ENCODE measurements around the gene IL27RA. TPM values are rescaled to one million over a fixed set of nuclear protein-coding genes. Genes with fewer than 3 reads are reported as not detected.
"Not testable (repeated sequence)": the region's sequence is repeated elsewhere in the genome, so short reads cannot be mapped to it uniquely, and the experiment has no call there.

The IL27RA gene
- total RNA-seq, 1 experiment from 2014 or later, result 7.8 TPM

- no peaks in the 10 kb centered on the region for H3K27me3 ChIP-seq (ENCODE audit: insufficient read depth, low read depth)
- no peaks in the 10 kb centered on the region for H3K36me3 ChIP-seq (ENCODE audit: low read depth)
- H3K4me3 ChIP-seq, result no peak overlapping the region
- no peak overlapping the region for H3K27ac ChIP-seq
- no peaks in the 10 kb centered on the region for H3K79me2 ChIP-seq (ENCODE audit: low read depth)
- BruUV-seq (replicated peaks), result no TSS peak
- no peak overlapping the region for H3K4me2 ChIP-seq
- peak; percentile 56 to 58 for DNase-seq
- CTCF ChIA-PET, result interaction anchor here (0.7 to 1.0 kb wide), 2 partner anchors 37 to 176 kb away, joined by 5 to 23 read pairs; no protein-coding TSS in a partner anchor
- TF ChIP-seq EZH2 (IDR thresholded peaks at IDR 0.05; ENCODE audit: low read depth), result no peak
- TF ChIP-seq CTCF (conservative IDR thresholded peaks at IDR 0.05), result peak; percentile 95
- no peak overlapping the region for H2AFZ ChIP-seq
- intact Hi-C loops (cut with micrococcal nuclease; ENCODE audit: unreplicated experiment), result no loop called here
- POLR2A ChIA-PET (ENCODE audit: unreplicated experiment), result no interaction called here
- no peaks in the 10 kb centered on the region for H3F3A ChIP-seq (ENCODE audit: insufficient read depth, low read depth)
- H3K4me1 ChIP-seq (replicated peaks; ENCODE audit: insufficient read depth), result no peaks in the 10 kb centered on the region
- no peaks in the 10 kb centered on the region for H4K20me1 ChIP-seq (ENCODE audit: insufficient read depth)
- no peaks in the 10 kb centered on the region for H3K9me3 ChIP-seq (ENCODE audit: insufficient read depth, low read depth)
- no peaks in the 10 kb centered on the region for H3K9me2 ChIP-seq (ENCODE audit: insufficient read depth)
Measured at GRCh38 chr19:14048443-14049153, 17.0 kb downstream of the IL27RA start.

GRCh38 chr19:14050512-14050911, 18.9 kb downstream of the IL27RA start:
- ChIA-PET POLR2A (ENCODE audit: unreplicated experiment) (interaction anchor here (0.6 kb wide), 1 partner anchor 31 kb away, joined by 3 read pairs; no protein-coding TSS in a partner anchor), CTCF (no interaction called here)
- H3K4me3 ChIP-seq, result no peak overlapping the region

GRCh38 chr19:14050961-14051360, 19.4 kb downstream of the IL27RA start:
- H3K4me2 ChIP-seq; BruUV-seq (replicated peaks); H3K9me2 ChIP-seq (ENCODE audit: insufficient read depth); H3K36me3 ChIP-seq (ENCODE audit: low read depth); H3K4me1 ChIP-seq (replicated peaks; ENCODE audit: insufficient read depth); H3K79me2 ChIP-seq (ENCODE audit: low read depth); H3K27me3 ChIP-seq (ENCODE audit: insufficient read depth, low read depth); CTCF ChIA-PET; H3F3A ChIP-seq (ENCODE audit: insufficient read depth, low read depth); H3K4me3 ChIP-seq; H4K20me1 ChIP-seq (ENCODE audit: insufficient read depth); intact Hi-C loops (cut with micrococcal nuclease; ENCODE audit: unreplicated experiment); H3K27ac ChIP-seq; H3K9me3 ChIP-seq (ENCODE audit: insufficient read depth, low read depth); POLR2A ChIA-PET (ENCODE audit: unreplicated experiment); H2AFZ ChIP-seq; DNase-seq: not testable (repeated sequence)

More at GRCh38 chr19:14050512-14050911, 18.9 kb downstream of the IL27RA start:
- no peaks in the 10 kb centered on the region for H3K27me3 ChIP-seq (ENCODE audit: insufficient read depth, low read depth)
- H3K36me3 ChIP-seq (ENCODE audit: low read depth), result no peaks in the 10 kb centered on the region
- H2AFZ ChIP-seq, result no peak overlapping the region
- no peaks in the 10 kb centered on the region for H4K20me1 ChIP-seq (ENCODE audit: insufficient read depth)
- H3K9me2 ChIP-seq (ENCODE audit: insufficient read depth), result no peaks in the 10 kb centered on the region
- no peaks in the 10 kb centered on the region for H3K4me1 ChIP-seq (replicated peaks; ENCODE audit: insufficient read depth)
- intact Hi-C loops (cut with micrococcal nuclease; ENCODE audit: unreplicated experiment), result no loop called here
- H3K9me3 ChIP-seq (ENCODE audit: insufficient read depth, low read depth), result no peaks in the 10 kb centered on the region
- no peaks in the 10 kb centered on the region for H3K79me2 ChIP-seq (ENCODE audit: low read depth)
- H3K4me2 ChIP-seq, result no peak overlapping the region
- no peak for DNase-seq
- no peak overlapping the region for H3K27ac ChIP-seq
- TF ChIP-seq EZH2 (IDR thresholded peaks at IDR 0.05; ENCODE audit: low read depth), result no peak
- H3F3A ChIP-seq (ENCODE audit: insufficient read depth, low read depth), result no peaks in the 10 kb centered on the region
- no TSS peak for BruUV-seq (replicated peaks)

GRCh38 chr19:14051980-14052379, 20.4 kb downstream of the IL27RA start:
- Histone ChIP-seq H2AFZ (no peak overlapping the region), H3K27ac (no peak overlapping the region), H3K9me3 (ENCODE audit: insufficient read depth, low read depth) (no peaks in the 10 kb centered on the region), H3K9me2 (ENCODE audit: insufficient read depth) (no peaks in the 10 kb centered on the region), H3K4me1 (replicated peaks; ENCODE audit: insufficient read depth) (no peaks in the 10 kb centered on the region), H4K20me1 (ENCODE audit: insufficient read depth) (no peaks in the 10 kb centered on the region), H3K4me3 (no peak overlapping the region), H3K36me3 (ENCODE audit: low read depth) (no peaks in the 10 kb centered on the region), H3K79me2 (ENCODE audit: low read depth) (no peaks in the 10 kb centered on the region), H3K27me3 (ENCODE audit: insufficient read depth, low read depth) (no peaks in the 10 kb centered on the region), H3F3A (ENCODE audit: insufficient read depth, low read depth) (no peaks in the 10 kb centered on the region), H3K4me2 (no peak overlapping the region)
- no TSS peak for BruUV-seq (replicated peaks)
- intact Hi-C loops (cut with micrococcal nuclease; ENCODE audit: unreplicated experiment), result no loop called here
- CTCF ChIA-PET, result no interaction called here
- no peak for DNase-seq
- TF ChIP-seq CTCF (conservative IDR thresholded peaks at IDR 0.05) (no peak), EZH2 (IDR thresholded peaks at IDR 0.05; ENCODE audit: low read depth) (no peak)
- POLR2A ChIA-PET (ENCODE audit: unreplicated experiment), result no interaction called here
